HepG2 (cell line): ENCODE data around the gene TOR4A. TPM values are rescaled to one million over a fixed set of nuclear protein-coding genes. Genes with fewer than 3 reads are reported as not detected.

Experiments
- AHR ChIP-seq: IDR thresholded peaks from 2 replicates; pipeline ENCODE4 v1.6.1; 2018; ENCODE audit warnings: missing genetic modification reagents, missing compliant biosample characterization
- CBX2 ChIP-seq, 2 experiments: fragments of 200-600 bp in 1 of 2; sonication (generic); formaldehyde crosslinking in 1 of 2; IDR thresholded peaks; 2 replicates each; pipeline versions ENCODE4 v1.7.0 to v1.8.1; 2018 to 2022; ENCODE audit warnings: low read depth in 2 of 2, low read length in 1 of 2, mild to moderate bottlenecking in 1 of 2, missing genetic modification reagents in 1 of 2
- HNF4G ChIP-seq, 2 experiments: sonication (generic) in 1 of 2; formaldehyde crosslinking in 1 of 2; IDR thresholded peaks; 2 replicates each; pipeline versions ENCODE4 v1.4.0 to v1.6.1; 2011 to 2020; ENCODE audit warnings: borderline replicate concordance in 2 of 2, low read depth in 2 of 2, mild to moderate bottlenecking in 2 of 2, low read length in 1 of 2, missing genetic modification reagents in 1 of 2, moderate library complexity in 1 of 2
- KMT2B ChIP-seq: IDR thresholded peaks from 2 replicates; pipeline ENCODE4 v1.6.1; 2016; ENCODE audit warnings: missing genetic modification reagents, missing compliant biosample characterization
- LBX2 ChIP-seq: sonication (generic); formaldehyde crosslinking; IDR thresholded peaks from 2 replicates; pipeline ENCODE4 v1.5.0; 2020; ENCODE audit warnings: missing genetic modification reagents, mild to moderate bottlenecking, borderline replicate concordance
- RAD21 ChIP-seq: fragments of 450-650 bp; formaldehyde crosslinking; IDR thresholded peaks from 2 replicates; pipeline ENCODE4 v1.5.0; 2020; ENCODE audit warnings: mild to moderate bottlenecking
- RBM22 ChIP-seq: fragments of 200-400 bp; formaldehyde crosslinking; optimal IDR thresholded peaks from 2 replicates; pipeline ENCODE3; 2017; ENCODE audit warnings: mild to moderate bottlenecking, low read length, moderate library complexity
- SALL2 ChIP-seq: sonication (generic); formaldehyde crosslinking; IDR thresholded peaks from 2 replicates; pipeline ENCODE4 v1.8.1; 2023; ENCODE audit warnings: mild to moderate bottlenecking, missing genetic modification reagents, inconsistent platforms
- SMARCE1 ChIP-seq: fragments of 450-650 bp; IDR thresholded peaks from 2 replicates; pipeline ENCODE4 v1.6.1; 2017; ENCODE audit warnings: borderline replicate concordance
- SUZ12 ChIP-seq: fragments of 150-350 bp; IDR thresholded peaks from 2 replicates; pipeline ENCODE4 v1.6.1; 2014; ENCODE audit warnings: low read depth, low read length
- THAP9 ChIP-seq: sonication (generic); formaldehyde crosslinking; IDR thresholded peaks from 2 replicates; pipeline ENCODE4; 2020; ENCODE audit warnings: missing genetic modification reagents, mild to moderate bottlenecking, borderline replicate concordance
- TRIM24 ChIP-seq: sonication (generic); formaldehyde crosslinking; IDR thresholded peaks from 2 replicates; pipeline ENCODE4 v1.8.0; 2022; ENCODE audit warnings: mild to moderate bottlenecking, missing genetic modification reagents
- YEATS2 ChIP-seq: sonication (generic); formaldehyde crosslinking; IDR thresholded peaks from 2 replicates; pipeline ENCODE4 v1.4.0; 2020; ENCODE audit warnings: missing genetic modification reagents, borderline replicate concordance
- YEATS4 ChIP-seq: sonication (generic); formaldehyde crosslinking; IDR thresholded peaks from 2 replicates; pipeline ENCODE4 v1.4.0; 2020; ENCODE audit warnings: missing genetic modification reagents, borderline replicate concordance
- ZFP36 ChIP-seq: fragments of 150-350 bp; IDR thresholded peaks from 2 replicates; pipeline ENCODE4 v1.6.1; 2018; ENCODE audit warnings: borderline replicate concordance, low read length, low read depth; ENCODE audit not compliant: partially characterized antibody
- ZNF441 ChIP-seq: sonication (generic); formaldehyde crosslinking; IDR thresholded peaks from 2 replicates; pipeline ENCODE4 v1.7.0; 2021; ENCODE audit warnings: missing genetic modification reagents, borderline replicate concordance
- polyA plus RNA-seq, 8 experiments: library from polyadenylated mRNA; depleted of rRNA in 3 of 8; stranded (reverse) in 7 of 8; unstranded in 1 of 8; fragments of >200 nt; fragmentation: Illumina TruSeq in 4 of 8; extraction: Trizol in 4 of 8; gene quantifications; 2 replicates each; pipeline versions ENCODE4 v1.2.1 to v1.2.3, GENCODE V29; 2011 to 2016; ENCODE audit warnings: low read depth in 4 of 8, missing spikeins in 1 of 8, mixed read lengths in 1 of 8; ENCODE audit not compliant: insufficient read depth in 1 of 8
- total RNA-seq, 5 experiments: library from RNA; depleted of rRNA; stranded (reverse); fragments of >200 nt; fragmentation: Illumina TruSeq; extraction: Trizol; gene quantifications; 2 replicates each; pipeline ENCODE4 v1.2.3, GENCODE V29; 2016; ENCODE audit warnings: low read depth in 1 of 5
- TF ChIP-seq, protein P1 (sequence below): IDR thresholded peaks from 2 replicates; pipeline ENCODE4 v1.6.1; 2016
- TF ChIP-seq, protein P2 (sequence below): IDR thresholded peaks from 2 replicates; pipeline ENCODE4 v1.6.1; 2016; ENCODE audit warnings: missing genetic modification reagents, missing compliant biosample characterization

Gene TOR4A
- total and polyA plus RNA-seq, 2 of the 13 experiments (the other 11 are each of a cell fraction or from before 2014, with no cell fraction given): 11.1 to 14.2 TPM

DNA sequence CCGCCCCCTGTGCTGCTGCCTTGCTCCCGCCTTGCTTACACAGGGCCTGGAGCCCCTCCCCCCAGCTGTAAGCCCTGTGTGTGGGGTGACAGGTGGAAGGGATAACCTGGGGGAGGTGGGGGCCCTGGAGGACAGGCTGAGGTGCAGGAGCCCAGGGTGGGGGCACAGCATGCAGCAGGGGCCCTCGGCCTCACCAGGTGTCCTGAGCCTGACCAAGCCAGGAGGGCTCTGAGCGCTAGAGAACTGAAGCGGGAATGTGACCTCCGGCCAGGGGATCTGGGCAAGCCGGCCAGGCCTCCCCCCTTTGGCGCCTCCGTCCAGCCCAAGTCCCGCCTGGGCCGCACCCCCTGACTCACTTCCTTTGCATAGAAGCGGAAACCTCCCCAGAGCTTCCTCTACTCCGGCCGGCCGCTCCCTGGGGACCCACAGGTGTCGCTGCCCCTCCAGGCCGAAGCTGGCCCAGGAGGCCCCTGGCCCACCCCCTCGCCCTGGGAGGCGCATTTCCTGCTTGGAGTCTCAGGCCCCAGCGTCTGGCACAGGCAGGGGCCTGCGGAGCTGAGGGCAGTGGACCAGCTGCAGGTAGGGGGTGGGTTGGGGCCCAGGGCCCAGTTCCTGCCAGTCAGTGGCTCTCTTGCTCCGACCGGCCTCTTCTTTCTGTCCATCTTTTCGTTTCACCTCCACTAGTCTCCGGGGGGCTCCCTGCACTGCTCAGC lies at the start of gene TOR4A (continued):
- peak; percentile 52; the same call in 1 of the 2 replicates for TF ChIP-seq YEATS4
- no peak for TF ChIP-seq TRIM24 (CRISPR knock-in tag)
- TF ChIP-seq SUZ12: no peak
- no peak for TF ChIP-seq SMARCE1
- peak; percentile 92; the same call in 1 of the 2 replicates for TF ChIP-seq YEATS2 (CRISPR knock-in tag)
- TF ChIP-seq AHR (CRISPR knock-in tag): no peak; the same call in 1 of the 2 replicates
- TF ChIP-seq RBM22: no peak
- TF ChIP-seq, protein P1, sequence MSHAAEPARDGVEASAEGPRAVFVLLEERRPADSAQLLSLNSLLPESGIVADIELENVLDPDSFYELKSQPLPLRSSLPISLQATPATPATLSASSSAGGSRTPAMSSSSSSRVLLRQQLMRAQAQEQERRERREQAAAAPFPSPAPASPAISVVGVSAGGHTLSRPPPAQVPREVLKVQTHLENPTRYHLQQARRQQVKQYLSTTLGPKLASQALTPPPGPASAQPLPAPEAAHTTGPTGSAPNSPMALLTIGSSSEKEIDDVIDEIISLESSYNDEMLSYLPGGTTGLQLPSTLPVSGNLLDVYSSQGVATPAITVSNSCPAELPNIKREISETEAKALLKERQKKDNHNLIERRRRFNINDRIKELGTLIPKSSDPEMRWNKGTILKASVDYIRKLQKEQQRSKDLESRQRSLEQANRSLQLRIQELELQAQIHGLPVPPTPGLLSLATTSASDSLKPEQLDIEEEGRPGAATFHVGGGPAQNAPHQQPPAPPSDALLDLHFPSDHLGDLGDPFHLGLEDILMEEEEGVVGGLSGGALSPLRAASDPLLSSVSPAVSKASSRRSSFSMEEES: peak; percentile 58
- TF ChIP-seq ZFP36: no peak
- peak; percentile 56; the same call in 1 of the 2 replicates for TF ChIP-seq SALL2 (CRISPR knock-in tag)
- no peak for TF ChIP-seq CBX2 (IDR thresholded peaks at IDR 0.05; ENCODE audit: low read depth, low read length)
- no peak for TF ChIP-seq CBX2 (CRISPR knock-in tag; IDR thresholded peaks at IDR 0.05; ENCODE audit: low read depth)
- TF ChIP-seq ZNF441 (CRISPR knock-in tag): peak; percentile 78; the same call in 1 of the 2 replicates
- TF ChIP-seq LBX2: no peak
- TF ChIP-seq THAP9: no peak
- TF ChIP-seq KMT2B (CRISPR knock-in tag): peak; percentile 62
- 0 out of 2 replicates have a peak, but pooled peaks have one; percentile 5 for TF ChIP-seq HNF4G (IDR thresholded peaks at IDR 0.05; ENCODE audit: borderline replicate concordance, low read depth, low read length)
- no peak; the same call in 1 of the 2 replicates for TF ChIP-seq HNF4G (CRISPR knock-in tag; IDR thresholded peaks at IDR 0.05; ENCODE audit: borderline replicate concordance, low read depth)
- TF ChIP-seq, protein P2, sequence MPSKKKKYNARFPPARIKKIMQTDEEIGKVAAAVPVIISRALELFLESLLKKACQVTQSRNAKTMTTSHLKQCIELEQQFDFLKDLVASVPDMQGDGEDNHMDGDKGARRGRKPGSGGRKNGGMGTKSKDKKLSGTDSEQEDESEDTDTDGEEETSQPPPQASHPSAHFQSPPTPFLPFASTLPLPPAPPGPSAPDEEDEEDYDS (CRISPR knock-in tag): peak; percentile 81
- TF ChIP-seq RAD21 (CRISPR knock-in tag): peak; percentile 62
